Spleen (tissue), 7 donors: ENCODE measurements around the gene AFAP1.

Experiments used
- CTCF ChIP-seq, 11 experiments: fragments of 200-600 bp in 7 of 11; fragments of 450-650 bp in 4 of 11; sonication (generic) in 4 of 11; IDR thresholded peaks in 8 of 11; conservative IDR thresholded peaks in 3 of 11; 1 replicate in 7 of 11; 2 replicates in 4 of 11; pipeline versions ENCODE4 v1.4.0 to v1.8.0; 2016 to 2021; ENCODE audit warnings: antibody characterized with exemption in 11 of 11, inconsistent platforms in 4 of 11, mild to moderate bottlenecking in 1 of 11
- POLR2A ChIP-seq, 3 donors: fragments of 450-650 bp; IDR thresholded peaks; one replicate each; pipeline ENCODE4 v1.5.1; 2017; ENCODE audit warnings: antibody characterized with exemption in 3 of 3, mild to moderate bottlenecking in 1 of 3
- POLR2AphosphoS5 ChIP-seq, 3 donors: sonication (generic); formaldehyde crosslinking; IDR thresholded peaks; one replicate each; pipeline ENCODE4 v1.5.1; 2017; ENCODE audit warnings: antibody characterized with exemption in 3 of 3
- donor health status: DM: no; HTN: no; CAD: no; lungs with moderate emphysema.
- donor health status: DM: no; HTN: no; CAD: no.
- donor health status: DM: no; HTN: no; CAD: no.

DNA sequence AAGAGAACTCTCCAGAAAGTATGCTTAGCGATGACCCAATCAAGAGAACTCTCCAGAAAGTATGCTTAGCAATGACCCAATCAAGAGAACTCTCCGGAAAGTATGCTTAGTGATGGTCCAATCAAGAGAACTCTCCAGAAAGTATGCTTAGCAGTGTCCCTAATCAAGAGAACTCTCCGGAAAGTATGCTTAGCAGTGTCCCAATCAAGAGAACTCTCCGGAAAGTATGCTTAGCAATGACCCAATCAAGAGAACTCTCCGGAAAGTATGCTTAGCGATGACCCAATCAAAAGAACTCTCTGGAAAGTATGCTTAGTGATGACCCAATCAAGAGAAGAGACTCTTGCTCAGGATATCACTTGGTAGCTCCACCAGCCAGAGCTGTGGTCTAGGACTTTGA is 92.5 kb downstream of the AFAP1 start:
- TF ChIP-seq CTCF (IDR thresholded peaks at IDR 0.05 in 8 of 11, conservative IDR thresholded peaks at IDR 0.05 in 3 of 11) (no peak), POLR2AphosphoS5 (IDR thresholded peaks at IDR 0.05) (no peak), POLR2A (IDR thresholded peaks at IDR 0.05) (no peak)
